ENCODE measurements around the gene SIAH2. TPM values are rescaled to one million over a fixed set of nuclear protein-coding genes. Genes with fewer than 3 reads are reported as not detected.
A peak's percentile ranks its signal among the peaks of the same experiment; 100 is the strongest.

Gene SIAH2
- total RNA-seq, 1 donor from 2014 or later, result 18.5 TPM

- no peaks in the 10 kb centered on the region for H3K27me3 Mint-ChIP-seq (ENCODE audit: low read depth)
- DNase-seq (ENCODE audit: low read depth, low spot score), result no peak
- H3K36me3 Mint-ChIP-seq (ENCODE audit: low read depth), result peaks cover 4% of the 10 kb centered on the region
- H3K4me3 Mint-ChIP-seq, result no peak overlapping the region
- TF ChIP-seq, protein P1, sequence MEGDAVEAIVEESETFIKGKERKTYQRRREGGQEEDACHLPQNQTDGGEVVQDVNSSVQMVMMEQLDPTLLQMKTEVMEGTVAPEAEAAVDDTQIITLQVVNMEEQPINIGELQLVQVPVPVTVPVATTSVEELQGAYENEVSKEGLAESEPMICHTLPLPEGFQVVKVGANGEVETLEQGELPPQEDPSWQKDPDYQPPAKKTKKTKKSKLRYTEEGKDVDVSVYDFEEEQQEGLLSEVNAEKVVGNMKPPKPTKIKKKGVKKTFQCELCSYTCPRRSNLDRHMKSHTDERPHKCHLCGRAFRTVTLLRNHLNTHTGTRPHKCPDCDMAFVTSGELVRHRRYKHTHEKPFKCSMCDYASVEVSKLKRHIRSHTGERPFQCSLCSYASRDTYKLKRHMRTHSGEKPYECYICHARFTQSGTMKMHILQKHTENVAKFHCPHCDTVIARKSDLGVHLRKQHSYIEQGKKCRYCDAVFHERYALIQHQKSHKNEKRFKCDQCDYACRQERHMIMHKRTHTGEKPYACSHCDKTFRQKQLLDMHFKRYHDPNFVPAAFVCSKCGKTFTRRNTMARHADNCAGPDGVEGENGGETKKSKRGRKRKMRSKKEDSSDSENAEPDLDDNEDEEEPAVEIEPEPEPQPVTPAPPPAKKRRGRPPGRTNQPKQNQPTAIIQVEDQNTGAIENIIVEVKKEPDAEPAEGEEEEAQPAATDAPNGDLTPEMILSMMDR (conservative IDR thresholded peaks at IDR 0.05), result no peak
- H3K27ac Mint-ChIP-seq (ENCODE audit: unreplicated experiment), result no peak overlapping the region
- H3K4me1 Mint-ChIP-seq, result peaks cover 23% of the 10 kb centered on the region
- no peaks in the 10 kb centered on the region for H3K9me3 Mint-ChIP-seq
Observed at GRCh38 chr3:150748684-150749047, 14.3 kb downstream of the SIAH2 start.

GRCh38 chr3:150747886-150748683 is 14.9 kb downstream of the SIAH2 start:
- H3K4me3 Mint-ChIP-seq, result no peak overlapping the region
- TF ChIP-seq, protein P1 (conservative IDR thresholded peaks at IDR 0.05), result no peak
- H3K36me3 Mint-ChIP-seq (ENCODE audit: low read depth), result peaks cover 2% of the 10 kb centered on the region
- H3K9me3 Mint-ChIP-seq, result no peaks in the 10 kb centered on the region
- DNase-seq (ENCODE audit: low read depth, low spot score), result no peak
- H3K27me3 Mint-ChIP-seq (ENCODE audit: low read depth), result no peaks in the 10 kb centered on the region
- H3K27ac Mint-ChIP-seq (ENCODE audit: unreplicated experiment), result no peak overlapping the region
- peaks cover 29% of the 10 kb centered on the region for H3K4me1 Mint-ChIP-seq

DNA sequence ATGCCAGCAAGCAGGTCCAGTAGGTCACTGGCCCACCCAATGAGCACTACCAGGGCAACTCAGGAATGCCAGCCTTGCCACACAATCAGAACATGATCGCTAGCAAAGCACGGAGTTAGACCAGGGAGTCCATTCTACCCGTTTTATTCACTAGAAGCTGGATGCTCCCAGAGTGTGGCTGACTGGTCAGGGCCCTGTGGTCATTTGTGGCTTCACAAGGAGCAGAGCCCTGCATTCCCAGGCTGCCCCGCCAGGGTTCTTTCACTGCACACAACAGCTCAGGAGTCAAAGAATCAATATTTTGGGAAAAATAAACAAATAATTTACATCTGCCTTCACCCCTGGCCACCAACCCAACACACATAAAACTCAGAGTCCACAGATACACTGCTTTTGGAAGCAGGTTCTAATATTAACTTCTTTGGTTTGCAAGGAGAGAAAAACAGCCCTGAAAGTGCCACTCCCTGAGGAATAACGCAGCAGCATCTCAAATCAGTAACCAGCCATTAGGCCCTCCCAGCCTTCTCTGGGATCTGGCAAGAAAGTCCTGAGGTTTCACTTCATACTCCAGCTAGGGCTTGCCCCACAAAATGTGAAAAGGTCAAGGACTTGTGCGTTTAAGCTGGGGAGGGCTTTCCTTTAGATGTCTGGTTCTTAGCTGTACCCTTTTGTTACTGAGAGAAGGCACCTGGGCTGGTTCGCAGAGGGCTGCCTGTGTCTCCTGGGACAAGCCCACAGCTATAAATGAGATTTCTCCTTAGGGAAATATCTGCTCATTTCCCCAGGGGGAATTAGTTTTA is 16.0 kb downstream of the SIAH2 start:
- peaks cover 6% of the 10 kb centered on the region for H3K36me3 Mint-ChIP-seq (ENCODE audit: low read depth)
- no peaks in the 10 kb centered on the region for H3K27me3 Mint-ChIP-seq (ENCODE audit: low read depth)
- TF ChIP-seq, protein P1 (conservative IDR thresholded peaks at IDR 0.05), result no peak
- no peak for DNase-seq (ENCODE audit: low read depth, low spot score)
- H3K4me3 Mint-ChIP-seq, result no peak overlapping the region
- H3K4me1 Mint-ChIP-seq, result peaks cover 35% of the 10 kb centered on the region
- H3K9me3 Mint-ChIP-seq, result no peaks in the 10 kb centered on the region
- peak overlapping the region; percentile 35 for H3K27ac Mint-ChIP-seq (ENCODE audit: unreplicated experiment)

GRCh38 chr3:150745832-150746231 is 17.1 kb downstream of the SIAH2 start:
- H3K9me3 Mint-ChIP-seq, result no peaks in the 10 kb centered on the region
- no peak overlapping the region for H3K4me3 Mint-ChIP-seq
- H3K4me1 Mint-ChIP-seq, result peaks cover 44% of the 10 kb centered on the region
- no peak overlapping the region for H3K27ac Mint-ChIP-seq (ENCODE audit: unreplicated experiment)
- DNase-seq (ENCODE audit: low read depth, low spot score), result no peak
- TF ChIP-seq, protein P1 (conservative IDR thresholded peaks at IDR 0.05), result no peak
- no peaks in the 10 kb centered on the region for H3K27me3 Mint-ChIP-seq (ENCODE audit: low read depth)
- H3K36me3 Mint-ChIP-seq (ENCODE audit: low read depth), result peaks cover 10% of the 10 kb centered on the region

DNA sequence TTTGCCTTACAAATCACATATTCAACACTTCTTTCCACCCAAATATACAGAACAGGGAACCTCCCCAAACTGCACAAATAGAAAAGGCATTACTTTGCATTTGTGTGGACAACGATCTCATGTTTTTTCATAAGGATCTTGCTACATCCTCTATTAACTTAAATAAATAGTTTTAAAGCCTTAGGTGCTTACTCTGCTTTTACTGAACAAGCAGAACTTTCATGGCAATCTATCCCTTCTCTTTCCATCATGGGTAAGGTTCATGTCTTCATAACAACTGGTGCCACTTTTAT is 18.1 kb downstream of the SIAH2 start:
- TF ChIP-seq, protein P1 (conservative IDR thresholded peaks at IDR 0.05), result no peak
- Mint-ChIP-seq H3K27me3 (ENCODE audit: low read depth) (no peaks in the 10 kb centered on the region), H3K4me1 (peaks cover 44% of the 10 kb centered on the region), H3K4me3 (no peak overlapping the region), H3K27ac (ENCODE audit: unreplicated experiment) (no peak overlapping the region), H3K9me3 (no peaks in the 10 kb centered on the region), H3K36me3 (ENCODE audit: low read depth) (peaks cover 10% of the 10 kb centered on the region)
- DNase-seq (ENCODE audit: low read depth, low spot score), result no peak
